Left ventricle myocardium inferior (tissue), 1 donor: ENCODE results near the gene PLAC9. TPM values are rescaled to one million over a fixed set of nuclear protein-coding genes. Genes with fewer than 3 reads are reported as not detected.

Experiments
- DNase-seq: peaks from one replicate; pipeline ENCODE4 v3.0.0-alpha.2; 2020
- H3K27ac ChIP-seq: fragments of 200-600 bp; replicated peaks from 2 replicates; pipeline ENCODE4 v1.8.0; 2021
- H3K27me3 ChIP-seq: fragments of 200-600 bp; 2 replicates; pipeline ENCODE4 v1.8.0; 2021; ENCODE audit warnings: low read depth
- H3K36me3 ChIP-seq: fragments of 200-600 bp; 2 replicates; pipeline ENCODE4 v1.8.0; 2021
- H3K4me1 ChIP-seq: fragments of 200-600 bp; 2 replicates; pipeline ENCODE4 v1.8.0; 2021
- H3K4me3 ChIP-seq: fragments of 200-600 bp; 2 replicates; pipeline ENCODE4 v1.8.0; 2021; ENCODE audit warnings: mild to moderate bottlenecking, moderate library complexity
- H3K9me3 ChIP-seq: fragments of 200-600 bp; replicated peaks from 2 replicates; pipeline ENCODE4 v1.8.0; 2021
- CTCF ChIP-seq: fragments of 200-600 bp; IDR thresholded peaks from 2 replicates; pipeline ENCODE4 v1.8.0; 2021; ENCODE audit warnings: antibody characterized with exemption, mild to moderate bottlenecking, borderline replicate concordance
- intact Hi-C: fragments of 100-400 bp; cut with micrococcal nuclease; formaldehyde crosslinking; loops from one replicate; pipeline ENCODE4 v1.11.0; 2022
- total RNA-seq: library from RNA; stranded (reverse); fragmentation: NEBNext Ultra II Directional; extraction: Animal tissue kit (Norgen Biotek cat#: 25700); gene quantifications from one replicate; pipeline ENCODE4 v1.2.1, GENCODE V29; 2021
- donor health status: DM: no; HTN: yes; CAD: no; lungs with severe emphysema.

The PLAC9 gene
- total RNA-seq, 1 donor from 2014 or later: 34.3 TPM

- TF ChIP-seq CTCF: no peak
- DNase-seq: no peak
- peaks cover 7% of the 10 kb centered on the region for H3K9me3 ChIP-seq
- H3K27ac ChIP-seq: no peak overlapping the region
- no peaks in the 10 kb centered on the region for H3K27me3 ChIP-seq
- H3K4me3 ChIP-seq: no peak overlapping the region
- peaks cover 45% of the 10 kb centered on the region for H3K4me1 ChIP-seq
- peaks cover 88% of the 10 kb centered on the region for H3K36me3 ChIP-seq
- intact Hi-C loops: no loop called here
Measured at GRCh38 chr10:80154626-80154977, 22.1 kb downstream of the PLAC9 start.

- Histone ChIP-seq H3K4me1 (peaks cover 50% of the 10 kb centered on the region), H3K27me3 (no peaks in the 10 kb centered on the region), H3K4me3 (no peak overlapping the region), H3K36me3 (peaks cover 88% of the 10 kb centered on the region), H3K27ac (peak overlapping the region; percentile 90), H3K9me3 (peaks cover 2% of the 10 kb centered on the region)
- TF ChIP-seq CTCF: no peak
- intact Hi-C loops: loop anchor here (5.0 kb wide), 1 partner anchor 52 kb away; the partner anchor contains the start of gene ANXA11
- DNase-seq: no peak
Measured at GRCh38 chr10:80154978-80155695, 22.6 kb downstream of the PLAC9 start.

- no peaks in the 10 kb centered on the region for H3K9me3 ChIP-seq
- intact Hi-C loops: loop anchor here (5.0 kb wide), 1 partner anchor 52 kb away; the partner anchor contains the start of gene ANXA11
- H3K4me1 ChIP-seq: peaks cover 54% of the 10 kb centered on the region
- no peak for DNase-seq
- TF ChIP-seq CTCF: no peak
- H3K36me3 ChIP-seq: peaks cover 87% of the 10 kb centered on the region
- no peak overlapping the region for H3K4me3 ChIP-seq
- H3K27me3 ChIP-seq: no peaks in the 10 kb centered on the region
- H3K27ac ChIP-seq: peak overlapping the region; percentile 90
Measured at GRCh38 chr10:80155696-80156215, 23.2 kb downstream of the PLAC9 start.

- Histone ChIP-seq H3K27me3 (no peaks in the 10 kb centered on the region), H3K27ac (peak overlapping the region; percentile 90), H3K36me3 (peaks cover 87% of the 10 kb centered on the region), H3K4me3 (no peak overlapping the region), H3K4me1 (peaks cover 59% of the 10 kb centered on the region), H3K9me3 (no peaks in the 10 kb centered on the region)
- TF ChIP-seq CTCF: no peak
- no peak for DNase-seq
- intact Hi-C loops: loop anchor here (5.0 kb wide), 1 partner anchor 51 kb away; the partner anchor contains the start of gene ANXA11
Measured at GRCh38 chr10:80156216-80156615, 23.7 kb downstream of the PLAC9 start.

GRCh38 chr10:80157561-80157960 is 25.0 kb downstream of the PLAC9 start:
- no peaks in the 10 kb centered on the region for H3K27me3 ChIP-seq
- peaks cover 86% of the 10 kb centered on the region for H3K36me3 ChIP-seq
- H3K4me1 ChIP-seq: peaks cover 70% of the 10 kb centered on the region
- no peak overlapping the region for H3K4me3 ChIP-seq
- peak overlapping the region; percentile 90 for H3K27ac ChIP-seq
- DNase-seq: no peak
- intact Hi-C loops: loop anchor here (5.0 kb wide), 1 partner anchor 50 kb away; the partner anchor contains the start of gene ANXA11
- H3K9me3 ChIP-seq: no peaks in the 10 kb centered on the region
- TF ChIP-seq CTCF: no peak
